GM12891 (cell line): ENCODE results near the gene ABI3.

Experiments used
- POLR2A ChIP-seq: IDR thresholded peaks from 2 replicates; pipeline ENCODE4 v1.6.1; 2011; ENCODE audit warnings: low read depth, low read length, control low read depth
- TAF1 ChIP-seq: IDR thresholded peaks from 2 replicates; pipeline ENCODE4 v1.6.1; 2011; ENCODE audit warnings: low read depth, low read length, control low read depth

GRCh38 chr17:49180303-49180702 lies 30.2 kb upstream of the ABI3 start:
- no peak for TF ChIP-seq POLR2A
- TF ChIP-seq TAF1: no peak
